BLaER1 treated with 17β-estradiol and CSF1 and Interleukin-3, amounts not matched to agents 10 nM and 100 nM (cell line): Measurements from ENCODE around the gene TUBB.

Experiments
- H3K27ac ChIP-seq, 11 experiments: shearing (Covaris generic); formaldehyde crosslinking; 2 replicates each; pipeline ENCODE4 v1.8.1; 2022
- H3K27me3 ChIP-seq, 11 experiments: shearing (Covaris generic); formaldehyde crosslinking; 2 replicates each; pipeline ENCODE4 v1.8.1; 2022
- H3K36me3 ChIP-seq, 11 experiments: shearing (Covaris generic); formaldehyde crosslinking; 2 replicates each; pipeline ENCODE4 v1.8.1; 2022
- H3K4me1 ChIP-seq, 10 experiments: shearing (Covaris generic); formaldehyde crosslinking; 2 replicates each; pipeline ENCODE4 v1.8.1; 2022
- H3K4me2 ChIP-seq, 11 experiments: shearing (Covaris generic); formaldehyde crosslinking; 2 replicates each; pipeline ENCODE4 v1.8.1; 2022
- H3K4me3 ChIP-seq, 10 experiments: shearing (Covaris generic); formaldehyde crosslinking; 2 replicates each; pipeline ENCODE4 v1.8.1; 2022
- H3K9ac ChIP-seq, 11 experiments: shearing (Covaris generic); formaldehyde crosslinking; 2 replicates each; pipeline ENCODE4 v1.8.1; 2022
- H3K9me3 ChIP-seq, 11 experiments: shearing (Covaris generic); formaldehyde crosslinking; replicated peaks in 1 of 11; 2 replicates each; pipeline ENCODE4 v1.8.1; 2022
- H4K20me1 ChIP-seq, 11 experiments: shearing (Covaris generic); formaldehyde crosslinking; 2 replicates each; pipeline ENCODE4 v1.8.1; 2022
- Cebpa-rat ChIP-seq, 11 experiments: shearing (Covaris generic); IDR thresholded peaks; 2 replicates each; pipeline ENCODE4 v1.8.1; 2022

The TUBB gene

GRCh38 chr6:30719791-30720737 lies at the start of gene TUBB:
TUBB (plus strand) TSS chr6:30720352; CDS start chr6:30720507, 155 bp downstream.
- peak in 10 of 11 experiments; percentile 22 to 85 (median 62); a peak in 15 of 22 replicates for TF ChIP-seq Cebpa-rat (IDR thresholded peaks at IDR 0.05)
- H3K27ac ChIP-seq: peak within 1 kb of the TSS; percentile 79 to 100 (median 98)
- no peaks in the 10 kb centered on the region; a peak in 1 of 22 replicates for H3K9me3 ChIP-seq
- H3K4me1 ChIP-seq: peaks cover 50 to 61% (median 59%) of the 10 kb centered on the region in 10 experiments
- H3K4me2 ChIP-seq: peak within 1 kb of the TSS; percentile 78 to 96 (median 90)
- no peaks in the 10 kb centered on the region for H3K27me3 ChIP-seq
- peaks cover 37 to 38% (median 37%) of the 10 kb centered on the region in 11 experiments for H4K20me1 ChIP-seq
- peak within 1 kb of the TSS; percentile 81 to 98 (median 90) for H3K4me3 ChIP-seq
- H3K9ac ChIP-seq: peak within 1 kb of the TSS; percentile 86 to 100 (median 98)
- peaks cover 31 to 42% (median 40%) of the 10 kb centered on the region in 11 experiments for H3K36me3 ChIP-seq

- no peaks in the 10 kb centered on the region for H3K9me3 ChIP-seq
- H3K4me2 ChIP-seq: peak overlapping the region; percentile 80 to 96 (median 91); a peak in 21 of 22 replicates
- H3K4me1 ChIP-seq: peaks cover 31 to 66% (median 50%) of the 10 kb centered on the region in 10 experiments
- peaks cover under 1 to 39% (median 17%) of the 10 kb centered on the region in 11 experiments; a peak in 18 of 22 replicates for H4K20me1 ChIP-seq
- H3K36me3 ChIP-seq: peaks cover 38 to 56% (median 52%) of the 10 kb centered on the region in 11 experiments
- 0 out of 20 replicates have a peak overlapping the region, but pooled peaks of 2 of the 10 experiments have one; percentile 6 to 82 for H3K4me3 ChIP-seq
- no peak for TF ChIP-seq Cebpa-rat (IDR thresholded peaks at IDR 0.05)
- H3K27me3 ChIP-seq: no peaks in the 10 kb centered on the region
- peak overlapping the region in 1 of 11 experiments; percentile 14; a peak in 1 of 22 replicates for H3K27ac ChIP-seq
- H3K9ac ChIP-seq: peak overlapping the region in 10 of 11 experiments; percentile 82 to 91 (median 88); a peak in 20 of 22 replicates
Measured at GRCh38 chr6:30670760-30671527, 49.2 kb upstream of the TUBB start.

- H3K4me2 ChIP-seq: peak within 1 kb of the TSS; percentile 80 to 96 (median 91)
- peak within 1 kb of the TSS; percentile 79 to 91 (median 88) for H3K9ac ChIP-seq
- H3K9me3 ChIP-seq: no peaks in the 10 kb centered on the region
- peaks cover 35 to 65% (median 51%) of the 10 kb centered on the region in 10 experiments for H3K4me1 ChIP-seq
- no peak for TF ChIP-seq Cebpa-rat (IDR thresholded peaks at IDR 0.05)
- H3K4me3 ChIP-seq: peak within 1 kb of the TSS; percentile 78 to 99 (median 85)
- H3K27me3 ChIP-seq: no peaks in the 10 kb centered on the region
- H3K27ac ChIP-seq: peak within 1 kb of the TSS; percentile 61 to 83 (median 72)
- peaks cover 18 to 50% (median 34%) of the 10 kb centered on the region in 11 experiments for H4K20me1 ChIP-seq
- peaks cover 46 to 56% (median 54%) of the 10 kb centered on the region in 11 experiments for H3K36me3 ChIP-seq
Measured at GRCh38 chr6:30672445-30673253, 47.5 kb upstream of the TUBB start, which contains the start of gene DHX16. DHX16 (minus strand) TSS chr6:30673006; CDS start chr6:30672841, 165 bp downstream.

- Histone ChIP-seq H3K4me3 (no peak overlapping the region; a peak in 1 of 20 replicates), H3K27me3 (no peaks in the 10 kb centered on the region), H3K4me1 (peaks cover 44 to 84% (median 68%) of the 10 kb centered on the region in 10 experiments), H3K9ac (peak overlapping the region in 10 of 11 experiments; percentile 18 to 99 (median 54); a peak in 16 of 22 replicates), H3K36me3 (peaks cover 54 to 62% (median 58%) of the 10 kb centered on the region in 11 experiments), H3K9me3 (no peaks in the 10 kb centered on the region), H3K27ac (peak overlapping the region in 6 of 11 experiments; percentile 14 to 42 (median 29); a peak in 7 of 22 replicates), H3K4me2 (peak overlapping the region; percentile 20 to 100 (median 94); a peak in 17 of 22 replicates), H4K20me1 (peaks cover 59 to 72% (median 68%) of the 10 kb centered on the region in 11 experiments)
- no peak for TF ChIP-seq Cebpa-rat (IDR thresholded peaks at IDR 0.05)
Measured at GRCh38 chr6:30676660-30677285, 43.4 kb upstream of the TUBB start.

- Histone ChIP-seq H4K20me1 (peaks cover 69 to 85% (median 80%) of the 10 kb centered on the region in 11 experiments), H3K4me3 (peak overlapping the region; percentile 83 to 100 (median 96)), H3K36me3 (peaks cover 62 to 79% (median 75%) of the 10 kb centered on the region in 11 experiments), H3K9me3 (no peaks in the 10 kb centered on the region), H3K27me3 (no peaks in the 10 kb centered on the region), H3K27ac (peak overlapping the region; percentile 0 to 100 (median 99); a peak in 19 of 22 replicates), H3K9ac (peak overlapping the region; percentile 91 to 100 (median 99)), H3K4me1 (peaks cover 31 to 69% (median 59%) of the 10 kb centered on the region in 10 experiments), H3K4me2 (peak overlapping the region; percentile 90 to 100 (median 98))
- TF ChIP-seq Cebpa-rat (IDR thresholded peaks at IDR 0.05): no peak
Measured at GRCh38 chr6:30678964-30679726, 41.0 kb upstream of the TUBB start.

GRCh38 chr6:30679765-30680535 lies 40.2 kb upstream of the TUBB start:
- Histone ChIP-seq H3K27me3 (no peaks in the 10 kb centered on the region), H3K4me1 (peaks cover 29 to 63% (median 57%) of the 10 kb centered on the region in 10 experiments), H3K27ac (peak overlapping the region; percentile 0 to 100 (median 99); a peak in 19 of 22 replicates), H3K4me2 (peak overlapping the region; percentile 90 to 100 (median 98)), H3K9ac (peak overlapping the region; percentile 91 to 100 (median 99)), H3K36me3 (peaks cover 62 to 85% (median 82%) of the 10 kb centered on the region in 11 experiments), H3K4me3 (peak overlapping the region; percentile 83 to 100 (median 96)), H3K9me3 (no peaks in the 10 kb centered on the region), H4K20me1 (peaks cover 69 to 91% (median 85%) of the 10 kb centered on the region in 11 experiments)
- no peak for TF ChIP-seq Cebpa-rat (IDR thresholded peaks at IDR 0.05)
